HG02588 (cell line): ENCODE data around the gene STAT4.

Experiments
- ATAC-seq: cut with Tn5 transposase; IDR thresholded peaks from one replicate; pipeline ENCODE4 v1.9.1; 2021; ENCODE audit warnings: mild to moderate bottlenecking, moderate library complexity; ENCODE audit not compliant: unreplicated experiment

Gene STAT4

GRCh38 chr2:191150600-191151330 lies at the start of gene STAT4:
Gene STAT4, minus strand, starts transcription at chr2:191150994. Its CDS starts 2,791 bp downstream, at chr2:191148203.
- peak; percentile 91 for ATAC-seq

GRCh38 chr2:191199929-191200512 lies 49.2 kb upstream of the STAT4 start:
- ATAC-seq: no peak

GRCh38 chr2:191198271-191198670 lies 47.5 kb upstream of the STAT4 start:
- no peak for ATAC-seq

GRCh38 chr2:191197096-191197495 lies 46.3 kb upstream of the STAT4 start:
- no peak for ATAC-seq

GRCh38 chr2:191195021-191195420 lies 44.2 kb upstream of the STAT4 start:
- ATAC-seq: no peak

GRCh38 chr2:191190861-191191552 lies 40.2 kb upstream of the STAT4 start:
- ATAC-seq: no peak

GRCh38 chr2:191190435-191190834 lies 39.6 kb upstream of the STAT4 start:
- ATAC-seq: no peak

GRCh38 chr2:191189112-191189635 lies 38.4 kb upstream of the STAT4 start:
- ATAC-seq: no peak

GRCh38 chr2:191188550-191189093 lies 37.8 kb upstream of the STAT4 start:
- ATAC-seq: no peak

GRCh38 chr2:191187105-191187829 lies 36.5 kb upstream of the STAT4 start:
- ATAC-seq: no peak

- no peak for ATAC-seq
Measured at GRCh38 chr2:191184457-191184856, 33.7 kb upstream of the STAT4 start.

GRCh38 chr2:191183516-191183915 lies 32.7 kb upstream of the STAT4 start:
- no peak for ATAC-seq

GRCh38 chr2:191183081-191183480 lies 32.3 kb upstream of the STAT4 start:
- no peak for ATAC-seq

- no peak for ATAC-seq
Measured at GRCh38 chr2:191180713-191181112, 29.9 kb upstream of the STAT4 start.

GRCh38 chr2:191180276-191180675 lies 29.5 kb upstream of the STAT4 start:
- ATAC-seq: no peak

GRCh38 chr2:191178806-191179514 lies 28.2 kb upstream of the STAT4 start:
- no peak for ATAC-seq

- no peak for ATAC-seq
Measured at GRCh38 chr2:191177751-191178736, 27.2 kb upstream of the STAT4 start.

GRCh38 chr2:191176801-191177438 lies 26.1 kb upstream of the STAT4 start:
- ATAC-seq: no peak

GRCh38 chr2:191176305-191176704 lies 25.5 kb upstream of the STAT4 start:
- ATAC-seq: no peak
